Measurements from ENCODE around the gene GPR180.

The GPR180 gene

GRCh38 chr13:94682229-94682628 lies 80.6 kb downstream of the GPR180 start:
- Histone ChIP-seq H3K27me3 (peaks cover 22% of the 10 kb centered on the region; the same call in 1 of the 2 replicates), H3K4me3 (ENCODE audit: low read depth, low read length) (no peak overlapping the region), H3K36me3 (no peaks in the 10 kb centered on the region), H3K9me3 (no peaks in the 10 kb centered on the region), H3K4me1 (no peaks in the 10 kb centered on the region)
- DNase-seq: no peak
- TF ChIP-seq CTCF (IDR thresholded peaks at IDR 0.05; ENCODE audit: low read depth, low read length): no peak

- peaks cover 17% of the 10 kb centered on the region for H3K27me3 ChIP-seq
- TF ChIP-seq CTCF (IDR thresholded peaks at IDR 0.05; ENCODE audit: low read depth, low read length): no peak
- no peaks in the 10 kb centered on the region for H3K36me3 ChIP-seq
- no peak for DNase-seq
- H3K4me3 ChIP-seq (ENCODE audit: low read depth, low read length): no peak overlapping the region
- H3K9me3 ChIP-seq: no peaks in the 10 kb centered on the region
- H3K4me1 ChIP-seq: no peaks in the 10 kb centered on the region
Observed at GRCh38 chr13:94683409-94683808, 81.8 kb downstream of the GPR180 start.

Data from BE2C (cell line).